ENCODE data around the gene PSG4.
A peak's percentile ranks its signal among the peaks of the same experiment; 100 is the strongest.
"Not testable (repeated sequence)": the region's sequence is repeated elsewhere in the genome, so short reads cannot be mapped to it uniquely, and the experiment has no call there.

PSG4 gene

DNA sequence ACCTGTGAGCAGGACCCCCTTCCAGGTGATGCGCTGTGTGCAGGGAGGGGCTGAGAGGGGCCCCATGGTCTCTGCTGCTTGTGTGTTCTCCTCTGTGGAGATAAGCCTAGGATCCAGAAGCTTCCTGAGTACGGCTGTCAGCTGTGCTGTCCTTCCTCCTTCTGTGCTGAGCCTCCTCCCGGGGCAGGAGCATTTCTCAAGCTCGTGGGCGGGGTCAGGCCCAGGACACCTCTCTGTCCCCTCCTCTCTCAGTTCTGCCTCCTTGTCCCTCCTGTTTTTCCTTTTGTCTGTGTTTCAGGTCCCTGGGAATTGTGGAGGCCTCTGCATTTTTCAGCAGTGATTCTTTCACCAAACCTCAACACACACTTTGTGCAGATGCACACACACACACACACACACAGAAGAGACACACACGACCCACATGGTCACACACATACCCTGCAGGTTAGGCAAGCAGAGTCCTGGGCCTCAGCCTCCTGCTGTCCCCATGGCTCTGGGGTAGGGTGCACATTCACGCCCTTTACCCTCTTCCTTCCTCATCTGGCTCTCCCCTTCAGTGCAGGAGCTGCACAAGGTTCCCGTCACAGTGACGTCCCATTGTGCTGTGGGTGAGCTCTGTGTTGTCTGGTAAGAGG, at the start of gene PSG4:
Gene PSG4, minus strand, starts transcription at position 168 of the 635 bp plus-strand sequence. Its CDS starts 102 bp downstream, at position 66.
- peak; percentile 13 for DNase-seq (ENCODE audit: low read depth, low spot score)

DNA sequence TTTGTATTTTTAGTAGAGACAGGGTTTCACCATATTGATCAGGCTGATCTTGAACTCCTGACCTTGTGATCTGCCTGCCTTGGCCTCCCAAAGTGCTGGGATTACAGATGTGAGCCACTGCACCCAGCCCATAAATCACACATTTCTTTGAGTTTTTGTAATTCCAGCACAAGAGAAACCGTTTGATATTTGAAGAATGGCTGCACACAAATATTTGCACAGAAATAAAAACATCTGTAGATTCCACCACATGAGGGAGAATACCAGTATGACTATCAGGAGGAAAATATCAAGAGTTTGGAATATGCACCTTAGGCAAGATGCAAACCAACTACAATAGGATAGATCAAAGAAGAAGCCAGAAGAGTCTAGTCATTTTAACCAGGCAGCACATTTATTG, 46.0 kb upstream of the PSG4 start:
- not testable (repeated sequence) for DNase-seq (ENCODE audit: low read depth, low spot score)

DNA sequence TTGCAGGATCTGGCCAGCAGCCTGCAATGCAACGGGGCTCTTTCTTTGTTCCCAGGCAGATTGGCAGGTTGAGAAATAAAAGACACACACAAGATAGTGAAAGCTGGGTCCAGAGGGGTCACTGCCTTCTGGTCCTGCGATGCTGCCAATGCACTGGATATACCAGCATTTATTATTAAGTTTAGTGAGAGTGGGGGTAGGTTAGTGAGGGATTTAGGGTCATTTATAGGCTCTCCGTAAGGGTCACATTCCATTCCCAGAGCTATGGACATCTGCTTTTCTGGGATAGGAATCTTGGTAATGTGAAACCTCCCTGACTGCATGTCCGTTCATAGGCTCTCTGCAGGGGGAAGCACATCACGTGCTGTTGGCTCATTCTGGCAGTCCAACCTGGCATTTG, 44.9 kb upstream of the PSG4 start:
- not testable (repeated sequence) for DNase-seq (ENCODE audit: low read depth, low spot score)

GRCh38 chr19:43248635-43249002, 43.2 kb upstream of the PSG4 start:
- peak; percentile 19 for DNase-seq (ENCODE audit: low read depth, low spot score)

- peak; percentile 75 for DNase-seq (ENCODE audit: low read depth, low spot score)
Measured at GRCh38 chr19:43247243-43247880, 41.9 kb upstream of the PSG4 start.

DNA sequence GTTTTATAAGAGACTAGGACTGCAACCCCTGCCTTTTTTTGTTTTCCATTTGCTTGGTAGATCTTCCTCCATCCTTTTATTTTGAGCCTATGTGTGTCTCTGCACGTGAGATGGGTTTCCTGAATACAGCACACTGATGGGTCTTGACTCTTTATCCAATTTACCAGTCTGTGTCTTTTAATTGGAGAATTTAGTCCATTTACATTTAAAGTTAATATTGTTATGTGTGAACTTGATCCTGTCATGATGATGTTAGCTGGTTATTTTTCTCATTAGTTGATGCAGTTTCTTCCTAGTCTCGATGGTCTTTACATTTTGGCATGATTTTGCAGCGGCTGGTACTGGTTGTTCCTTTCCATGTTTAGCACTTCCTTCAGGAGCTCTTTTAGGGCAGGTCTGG, 40.4 kb upstream of the PSG4 start:
- not testable (repeated sequence) for DNase-seq (ENCODE audit: low read depth, low spot score)

GRCh38 chr19:43242211-43242610, 36.8 kb upstream of the PSG4 start:
- not testable (repeated sequence) for DNase-seq (ENCODE audit: low read depth, low spot score)

GRCh38 chr19:43238213-43238612, 32.8 kb upstream of the PSG4 start:
- not testable (repeated sequence) for DNase-seq (ENCODE audit: low read depth, low spot score)

GRCh38 chr19:43235686-43236085, 30.2 kb upstream of the PSG4 start:
- not testable (repeated sequence) for DNase-seq (ENCODE audit: low read depth, low spot score)

DNA sequence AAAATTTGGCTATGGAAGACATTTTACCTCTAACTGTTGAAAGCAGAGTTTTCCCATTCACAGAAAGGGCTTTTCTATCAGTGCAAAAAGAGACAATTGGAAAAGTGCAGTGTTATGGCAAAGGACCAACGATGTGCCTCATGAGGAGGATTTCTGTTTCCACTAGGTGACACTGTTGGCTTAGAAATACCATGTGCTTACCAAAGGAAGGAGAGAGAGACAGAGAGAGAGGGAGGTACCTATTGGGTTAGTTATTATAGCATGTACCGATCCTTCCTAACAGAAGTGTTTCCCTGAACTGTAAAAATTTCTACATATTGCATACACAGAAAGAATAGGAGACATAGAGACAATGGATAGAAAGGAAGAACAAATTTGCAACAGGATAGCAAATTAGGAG, 23.9 kb upstream of the PSG4 start:
- DNase-seq (ENCODE audit: low read depth, low spot score): peak; percentile 14

DNA sequence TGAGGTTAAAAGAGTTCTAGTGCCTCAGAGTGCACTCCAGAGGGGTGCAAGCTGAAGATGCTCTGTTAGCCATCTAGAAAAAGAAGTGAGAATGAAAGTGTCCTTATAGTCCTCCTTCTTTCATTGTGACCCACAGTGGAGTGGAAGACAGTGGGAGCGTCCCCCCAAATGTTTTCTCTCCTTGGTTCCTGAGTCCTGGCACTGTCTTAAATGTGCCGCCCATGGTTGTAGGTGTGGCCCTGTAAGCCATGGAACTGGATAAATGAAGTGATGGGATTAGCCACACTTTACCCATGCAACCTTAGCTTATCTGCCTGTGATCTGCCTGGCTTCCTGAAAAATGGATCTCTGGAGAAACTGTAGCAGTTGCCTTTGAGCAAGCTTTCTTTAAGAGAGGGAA, 23.3 kb upstream of the PSG4 start:
- not testable (repeated sequence) for DNase-seq (ENCODE audit: low read depth, low spot score)

GRCh38 chr19:43226986-43227385, 21.5 kb upstream of the PSG4 start:
- not testable (repeated sequence) for DNase-seq (ENCODE audit: low read depth, low spot score)

- no peak for DNase-seq (ENCODE audit: low read depth, low spot score)
Measured at GRCh38 chr19:43224855-43225253, 19.4 kb upstream of the PSG4 start.

GRCh38 chr19:43224201-43224854, 18.9 kb upstream of the PSG4 start:
- not testable (repeated sequence) for DNase-seq (ENCODE audit: low read depth, low spot score)

- DNase-seq (ENCODE audit: low read depth, low spot score): not testable (repeated sequence)
Measured at GRCh38 chr19:43221891-43222290, 16.5 kb upstream of the PSG4 start.

GRCh38 chr19:43219136-43219535, 13.7 kb upstream of the PSG4 start:
- DNase-seq (ENCODE audit: low read depth, low spot score): not testable (repeated sequence)

DNA sequence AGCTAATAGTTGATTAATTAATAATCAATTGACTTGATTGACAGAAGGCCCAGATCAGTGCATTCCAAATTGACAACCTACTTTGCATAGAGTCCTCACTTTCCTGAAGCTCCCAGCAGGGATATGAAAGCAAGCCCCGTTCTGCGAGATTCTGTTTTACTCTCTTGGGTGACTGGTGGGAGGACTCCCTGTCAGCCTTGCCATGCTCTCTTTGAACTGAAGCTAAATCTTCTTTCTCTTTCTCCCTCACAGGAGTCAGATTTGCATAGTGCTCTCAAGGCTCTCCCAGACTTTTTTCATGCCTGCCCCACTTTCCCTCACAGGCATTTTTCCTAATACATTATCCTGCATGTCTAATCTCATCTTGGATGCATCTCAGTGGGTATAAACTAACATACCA, 10.4 kb upstream of the PSG4 start:
- not testable (repeated sequence) for DNase-seq (ENCODE audit: low read depth, low spot score)

- peak; percentile 16 for DNase-seq (ENCODE audit: low read depth, low spot score)
Measured at GRCh38 chr19:43207991-43208390, 2.6 kb upstream of the PSG4 start.

- DNase-seq (ENCODE audit: low read depth, low spot score): peak; percentile 57
Measured at GRCh38 chr19:43207174-43207573, 1.7 kb upstream of the PSG4 start.

DNA sequence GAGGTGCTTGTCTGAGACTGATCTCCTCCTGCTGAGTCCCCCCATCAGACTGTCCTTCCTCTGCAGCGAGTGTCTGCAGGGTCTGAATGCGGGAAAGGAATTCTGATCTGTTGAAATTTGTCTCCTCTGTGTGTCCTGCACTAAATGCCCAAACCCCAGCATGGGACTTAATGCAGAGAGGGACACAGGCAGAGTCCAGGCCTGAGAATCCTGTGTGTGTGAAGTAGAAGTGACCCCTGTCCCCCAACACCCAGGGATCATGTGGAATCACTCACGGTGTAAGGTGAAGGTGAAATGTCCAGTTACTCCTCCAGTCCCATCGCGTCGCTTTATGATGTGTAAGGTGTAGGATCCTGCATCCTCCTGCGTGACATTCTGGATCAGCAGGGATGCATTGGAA, 1.8 kb downstream of the PSG4 start:
- DNase-seq (ENCODE audit: low read depth, low spot score): not testable (repeated sequence)

GRCh38 chr19:43201891-43202290, 3.5 kb downstream of the PSG4 start:
- DNase-seq (ENCODE audit: low read depth, low spot score): not testable (repeated sequence)

DNA sequence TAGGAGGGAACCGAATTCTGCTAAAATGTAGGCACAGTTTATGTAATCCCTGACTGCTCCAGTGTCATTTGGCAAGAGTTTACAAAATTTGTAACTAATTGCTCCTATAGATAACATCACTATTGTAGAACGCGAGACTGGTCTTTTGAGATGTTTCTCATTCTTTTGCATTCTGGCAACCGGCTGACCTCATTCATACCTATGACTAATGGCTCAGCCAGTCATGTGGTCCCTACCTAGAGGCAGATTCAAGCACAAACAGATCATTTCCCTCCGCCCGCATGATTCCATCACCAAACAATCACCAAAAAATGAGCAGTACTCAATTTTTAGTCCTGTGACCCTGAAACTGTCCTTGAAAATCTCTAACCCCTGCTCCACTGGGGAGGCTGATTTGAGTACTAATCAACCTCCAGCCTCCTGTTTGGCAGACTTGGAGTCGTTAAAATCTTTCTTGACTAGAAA, 4.1 kb downstream of the PSG4 start:
- not testable (repeated sequence) for DNase-seq (ENCODE audit: low read depth, low spot score)

Data from ELF-1 (cell line).